Suprapubic skin (tissue), 4 donors: ENCODE measurements around the gene DNAH8. TPM values are rescaled to one million over a fixed set of nuclear protein-coding genes. Genes with fewer than 3 reads are reported as not detected.

Experiments used
- DNase-seq, 2 donors: peaks; one replicate each; pipeline ENCODE4 v3.0.0-alpha.2; 2019; ENCODE audit warnings: low spot score in 2 of 2
- H3K27ac ChIP-seq: fragments of 200-600 bp; sonication (generic); one replicate; pipeline ENCODE4 v1.5.1; 2019
- H3K27me3 ChIP-seq: fragments of 200-600 bp; sonication (generic); one replicate; pipeline ENCODE4 v1.5.1; 2019
- H3K36me3 ChIP-seq: fragments of 200-600 bp; sonication (generic); one replicate; pipeline ENCODE4 v1.5.1; 2019
- H3K4me1 ChIP-seq: fragments of 200-600 bp; sonication (generic); one replicate; pipeline ENCODE4 v1.5.1; 2019
- H3K4me3 ChIP-seq: fragments of 200-600 bp; sonication (generic); one replicate; pipeline ENCODE4 v1.5.1; 2019; ENCODE audit warnings: mild to moderate bottlenecking
- H3K9me3 ChIP-seq: fragments of 200-600 bp; sonication (generic); one replicate; pipeline ENCODE4 v1.5.1; 2019
- CTCF ChIP-seq, 2 donors: fragments of 200-600 bp in 1 of 2; fragments of 450-650 bp in 1 of 2; sonication (generic) in 1 of 2; IDR thresholded peaks; one replicate each; pipeline ENCODE4 v1.5.1; 2016 to 2019; ENCODE audit warnings: antibody characterized with exemption in 2 of 2, mild to moderate bottlenecking in 1 of 2, moderate library complexity in 1 of 2
- EP300 ChIP-seq: sonication (generic); formaldehyde crosslinking; IDR thresholded peaks from one replicate; pipeline ENCODE4 v1.6.1; 2017; ENCODE audit warnings: antibody characterized with exemption
- POLR2A ChIP-seq, 2 donors: fragments of 450-650 bp; IDR thresholded peaks; one replicate each; pipeline ENCODE4 v1.6.1; 2017; ENCODE audit warnings: antibody characterized with exemption in 2 of 2, mild to moderate bottlenecking in 2 of 2, moderate library complexity in 2 of 2
- POLR2AphosphoS5 ChIP-seq, 3 donors: sonication (generic); formaldehyde crosslinking; IDR thresholded peaks; one replicate each; pipeline ENCODE4 v1.6.1; 2017; ENCODE audit warnings: antibody characterized with exemption in 3 of 3
- WGBS: methylation state at CpG from one replicate; pipeline ENCODE4 v1.1.5; 2018; 5-methylcytosine and 5-hydroxymethylcytosine counted together
- total RNA-seq, 4 donors: library from RNA; depleted of rRNA; stranded (reverse); fragments of >200 nt; gene quantifications; one replicate each; pipeline ENCODE4 v1.1.0, GENCODE V29; 2016

Gene DNAH8
- total RNA-seq, 4 donors from 2014 or later = 0.04 to 0.23 (median 0.08) TPM; not detected in 1

GRCh38 chr6:38702558-38703397, 12.3 kb upstream of the DNAH8 start, which contains the start of gene GLO1:
TSS of gene GLO1 (minus strand) at chr6:38703145. CDS start at chr6:38703054, 91 bp downstream.
- TF ChIP-seq POLR2AphosphoS5 (IDR thresholded peaks at IDR 0.05) = peak; percentile 38 to 81 (median 47)
- peak in 1 of 2 donors; percentile 84 for TF ChIP-seq POLR2A (IDR thresholded peaks at IDR 0.05)
- no peak for TF ChIP-seq EP300
- no peak for TF ChIP-seq CTCF (IDR thresholded peaks at IDR 0.05)
- Histone ChIP-seq H3K27ac (peak within 1 kb of the TSS; percentile 95), H3K36me3 (no peaks in the 10 kb centered on the region), H3K27me3 (no peaks in the 10 kb centered on the region), H3K4me1 (peaks cover 10% of the 10 kb centered on the region), H3K9me3 (no peaks in the 10 kb centered on the region), H3K4me3 (peak within 1 kb of the TSS; percentile 86)
- WGBS = 0% methylated on average over 32 of the region's 53 CpGs
- peak; percentile 97 to 98 for DNase-seq

DNA sequence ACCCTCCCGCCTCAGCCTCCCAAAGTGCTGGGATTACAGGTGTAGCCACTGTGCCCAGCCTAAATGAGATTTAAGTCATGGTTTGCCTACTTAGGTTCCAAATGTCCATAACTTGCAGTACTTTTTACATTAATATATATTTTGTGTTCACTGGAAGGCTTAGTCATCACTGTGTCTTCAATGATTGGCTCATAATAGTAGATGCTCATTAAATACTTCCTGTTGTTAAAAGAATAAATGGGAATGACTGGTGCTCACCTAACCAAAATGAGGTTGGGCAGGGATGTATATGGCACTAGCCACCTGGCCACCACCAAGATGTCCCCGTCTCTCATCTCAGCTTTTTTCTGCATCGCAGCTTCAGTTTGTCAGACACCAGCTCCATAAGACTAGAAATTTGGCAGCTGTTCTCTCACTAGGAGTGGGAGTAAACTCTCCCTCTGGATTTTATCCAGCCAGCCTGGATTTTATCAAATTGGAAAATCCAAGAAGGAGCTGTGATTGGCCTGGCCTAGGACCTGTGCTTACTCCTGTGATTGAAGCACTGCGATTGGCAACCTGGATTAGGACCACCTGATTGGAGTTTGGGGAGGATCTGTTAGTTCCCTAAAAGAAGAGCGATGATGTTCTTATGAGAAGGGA, 11.0 kb upstream of the DNAH8 start:
- H3K27ac ChIP-seq = no peak overlapping the region
- H3K4me1 ChIP-seq = peaks cover 10% of the 10 kb centered on the region
- TF ChIP-seq POLR2AphosphoS5 (IDR thresholded peaks at IDR 0.05) (no peak), EP300 (no peak), CTCF (IDR thresholded peaks at IDR 0.05) (no peak), POLR2A (IDR thresholded peaks at IDR 0.05) (no peak)
- H3K27me3 ChIP-seq = no peaks in the 10 kb centered on the region
- no peaks in the 10 kb centered on the region for H3K36me3 ChIP-seq
- no peaks in the 10 kb centered on the region for H3K9me3 ChIP-seq
- WGBS = 87% methylated on average over 5 of the region's 5 CpGs
- no peak overlapping the region for H3K4me3 ChIP-seq
- no peak for DNase-seq

- H3K4me1 ChIP-seq = peaks cover 10% of the 10 kb centered on the region
- no peaks in the 10 kb centered on the region for H3K27me3 ChIP-seq
- TF ChIP-seq POLR2AphosphoS5 (IDR thresholded peaks at IDR 0.05) = no peak
- no peak for TF ChIP-seq POLR2A (IDR thresholded peaks at IDR 0.05)
- TF ChIP-seq EP300 = no peak
- no peak for TF ChIP-seq CTCF (IDR thresholded peaks at IDR 0.05)
- H3K36me3 ChIP-seq = no peaks in the 10 kb centered on the region
- 66% methylated on average over 2 of the region's 2 CpGs for WGBS
- no peak overlapping the region for H3K27ac ChIP-seq
- no peaks in the 10 kb centered on the region for H3K9me3 ChIP-seq
- no peak overlapping the region for H3K4me3 ChIP-seq
- no peak for DNase-seq
Measured at GRCh38 chr6:38705924-38706323, 9.2 kb upstream of the DNAH8 start.

- TF ChIP-seq EP300 (no peak), POLR2A (IDR thresholded peaks at IDR 0.05) (no peak), CTCF (IDR thresholded peaks at IDR 0.05) (no peak), POLR2AphosphoS5 (IDR thresholded peaks at IDR 0.05) (no peak)
- Histone ChIP-seq H3K27ac (no peak overlapping the region), H3K9me3 (no peaks in the 10 kb centered on the region), H3K27me3 (peaks cover 4% of the 10 kb centered on the region), H3K36me3 (no peaks in the 10 kb centered on the region), H3K4me3 (no peak overlapping the region), H3K4me1 (no peaks in the 10 kb centered on the region)
- WGBS = 55% methylated on average over 2 of the region's 2 CpGs
- DNase-seq = no peak
Measured at GRCh38 chr6:38708496-38708895, 6.6 kb upstream of the DNAH8 start.

- Histone ChIP-seq H3K4me3 (no peak overlapping the region), H3K27ac (no peak overlapping the region), H3K27me3 (peaks cover 45% of the 10 kb centered on the region), H3K9me3 (no peaks in the 10 kb centered on the region), H3K36me3 (no peaks in the 10 kb centered on the region), H3K4me1 (peaks cover 9% of the 10 kb centered on the region)
- no peak for DNase-seq
- TF ChIP-seq CTCF (IDR thresholded peaks at IDR 0.05) (no peak), POLR2AphosphoS5 (IDR thresholded peaks at IDR 0.05) (no peak), POLR2A (IDR thresholded peaks at IDR 0.05) (no peak), EP300 (no peak)
- 52% methylated on average over 6 of the region's 6 CpGs for WGBS
Measured at GRCh38 chr6:38713812-38714211, 1.3 kb upstream of the DNAH8 start.
